Measurements from ENCODE around the gene GJA10. TPM values are rescaled to one million over a fixed set of nuclear protein-coding genes. Genes with fewer than 3 reads are reported as not detected.

Gene GJA10
- polyA plus RNA-seq, 4 donors, result not detected

- Histone ChIP-seq H3K36me3 (ENCODE audit: control insufficient read depth in 3 of 3, insufficient read depth in 2 of 3, low read depth in 1 of 3, low read length in 3 of 3) (peaks cover 0 to 4% (median 0%) of the 10 kb centered on the region in 3 donors), H3K9me3 (ENCODE audit: control insufficient read depth in 2 of 2, insufficient read depth in 1 of 2, low read depth in 1 of 2, low read length in 1 of 2) (no peaks in the 10 kb centered on the region), H3K4me3 (ENCODE audit: low read depth in 1 of 3, low read length in 3 of 3) (no peak overlapping the region), H3K27ac (ENCODE audit: low read depth in 1 of 3, low read length in 2 of 3) (no peak overlapping the region), H3K4me1 (ENCODE audit: control insufficient read depth in 3 of 3, insufficient read depth in 2 of 3, low read depth in 1 of 3, low read length in 2 of 3) (no peaks in the 10 kb centered on the region), H3K27me3 (ENCODE audit: control insufficient read depth in 3 of 3, insufficient read depth in 3 of 3, low read length in 3 of 3) (no peaks in the 10 kb centered on the region)
- DNase-seq, result no peak
- 93 to 100% (median 97%) methylated on average over 1 of the region's 1 CpG for WGBS, 3 donors
- FAIRE-seq, result no peak
Observed at GRCh38 chr6:89936177-89936576, 41.9 kb downstream of the GJA10 start.

GRCh38 chr6:89938014-89938413 lies 43.7 kb downstream of the GJA10 start:
- Histone ChIP-seq H3K27ac (ENCODE audit: low read depth in 1 of 3, low read length in 2 of 3) (no peak overlapping the region), H3K4me3 (ENCODE audit: low read depth in 1 of 3, low read length in 3 of 3) (no peak overlapping the region), H3K4me1 (ENCODE audit: control insufficient read depth in 3 of 3, insufficient read depth in 2 of 3, low read depth in 1 of 3, low read length in 2 of 3) (peaks cover 0 to 5% (median 0%) of the 10 kb centered on the region in 3 donors), H3K27me3 (ENCODE audit: control insufficient read depth in 3 of 3, insufficient read depth in 3 of 3, low read length in 3 of 3) (no peaks in the 10 kb centered on the region), H3K9me3 (ENCODE audit: control insufficient read depth in 2 of 2, insufficient read depth in 1 of 2, low read depth in 1 of 2, low read length in 1 of 2) (no peaks in the 10 kb centered on the region), H3K36me3 (ENCODE audit: control insufficient read depth in 3 of 3, insufficient read depth in 2 of 3, low read depth in 1 of 3, low read length in 3 of 3) (no peaks in the 10 kb centered on the region)
- FAIRE-seq (no peak), DNase-seq (no peak)
- WGBS, 3 donors, result 82 to 91% (median 84%) methylated on average over 12 of the region's 12 CpGs

- WGBS, 3 donors, result 78 to 83% (median 79%) methylated on average over 2 of the region's 2 CpGs
- FAIRE-seq, result no peak
- H3K9me3 ChIP-seq (ENCODE audit: control insufficient read depth in 2 of 2, insufficient read depth in 1 of 2, low read depth in 1 of 2, low read length in 1 of 2), result no peaks in the 10 kb centered on the region
Observed at GRCh38 chr6:89939144-89939543, 44.9 kb downstream of the GJA10 start.

DNA sequence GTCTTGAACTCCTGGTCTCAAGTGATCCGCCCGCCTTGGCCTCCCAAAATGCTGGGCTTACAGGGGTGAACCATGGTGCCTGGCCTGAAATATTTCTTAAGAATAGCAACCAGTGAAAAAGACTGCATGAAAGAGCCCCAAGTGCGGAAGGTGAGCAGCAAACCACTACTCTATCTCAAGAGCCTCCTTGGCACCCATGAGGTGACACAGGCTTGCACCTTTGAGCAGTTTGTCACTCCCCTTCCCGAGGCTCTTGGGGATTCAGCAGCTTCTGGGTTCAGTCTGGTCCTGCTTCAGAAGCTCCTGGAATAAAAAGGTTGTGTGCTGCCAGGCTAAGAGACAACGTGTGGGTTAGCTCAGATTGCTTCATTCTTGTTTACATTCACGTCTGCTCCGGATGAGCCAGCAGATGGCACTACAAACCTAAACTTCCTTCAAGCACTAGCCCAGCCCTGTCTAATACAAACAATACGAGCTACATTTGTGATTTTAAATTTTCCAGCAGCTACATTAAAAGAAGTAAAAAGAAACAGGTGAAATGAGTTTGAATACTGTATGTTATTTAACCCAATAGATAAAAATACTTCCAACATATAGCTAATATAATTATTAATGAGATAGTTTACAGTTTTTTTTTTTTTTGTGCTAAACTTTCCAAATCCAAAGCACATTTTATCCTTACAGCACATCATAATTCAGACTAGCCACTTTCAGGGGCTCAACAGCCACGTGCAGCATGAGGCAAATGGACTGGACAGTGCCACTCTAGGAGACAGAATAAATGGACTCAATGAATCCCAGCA lies 46.2 kb downstream of the GJA10 start:
- DNase-seq, result peak; percentile 75 to 79
- 33 to 35% (median 34%) methylated on average over 9 of the region's 9 CpGs for WGBS, 3 donors
- Histone ChIP-seq H3K4me3 (ENCODE audit: low read depth in 1 of 3, low read length in 3 of 3) (no peak overlapping the region), H3K36me3 (ENCODE audit: control insufficient read depth in 3 of 3, insufficient read depth in 2 of 3, low read depth in 1 of 3, low read length in 3 of 3) (no peaks in the 10 kb centered on the region), H3K27me3 (ENCODE audit: control insufficient read depth in 3 of 3, insufficient read depth in 3 of 3, low read length in 3 of 3) (no peaks in the 10 kb centered on the region), H3K9me3 (ENCODE audit: control insufficient read depth in 2 of 2, insufficient read depth in 1 of 2, low read depth in 1 of 2, low read length in 1 of 2) (no peaks in the 10 kb centered on the region), H3K4me1 (ENCODE audit: control insufficient read depth in 3 of 3, insufficient read depth in 2 of 3, low read depth in 1 of 3, low read length in 2 of 3) (peaks cover 0 to 5% (median 0%) of the 10 kb centered on the region in 3 donors), H3K27ac (ENCODE audit: low read depth in 1 of 3, low read length in 2 of 3) (no peak overlapping the region)
- FAIRE-seq, result no peak

More at GRCh38 chr6:89939144-89939543, 44.9 kb downstream of the GJA10 start:
- Histone ChIP-seq H3K4me1 (ENCODE audit: control insufficient read depth in 3 of 3, insufficient read depth in 2 of 3, low read depth in 1 of 3, low read length in 2 of 3) (peaks cover 0 to 5% (median 0%) of the 10 kb centered on the region in 3 donors), H3K27me3 (ENCODE audit: control insufficient read depth in 3 of 3, insufficient read depth in 3 of 3, low read length in 3 of 3) (no peaks in the 10 kb centered on the region), H3K36me3 (ENCODE audit: control insufficient read depth in 3 of 3, insufficient read depth in 2 of 3, low read depth in 1 of 3, low read length in 3 of 3) (no peaks in the 10 kb centered on the region), H3K27ac (ENCODE audit: low read depth in 1 of 3, low read length in 2 of 3) (no peak overlapping the region), H3K4me3 (ENCODE audit: low read depth in 1 of 3, low read length in 3 of 3) (no peak overlapping the region)
- no peak for DNase-seq

DNA sequence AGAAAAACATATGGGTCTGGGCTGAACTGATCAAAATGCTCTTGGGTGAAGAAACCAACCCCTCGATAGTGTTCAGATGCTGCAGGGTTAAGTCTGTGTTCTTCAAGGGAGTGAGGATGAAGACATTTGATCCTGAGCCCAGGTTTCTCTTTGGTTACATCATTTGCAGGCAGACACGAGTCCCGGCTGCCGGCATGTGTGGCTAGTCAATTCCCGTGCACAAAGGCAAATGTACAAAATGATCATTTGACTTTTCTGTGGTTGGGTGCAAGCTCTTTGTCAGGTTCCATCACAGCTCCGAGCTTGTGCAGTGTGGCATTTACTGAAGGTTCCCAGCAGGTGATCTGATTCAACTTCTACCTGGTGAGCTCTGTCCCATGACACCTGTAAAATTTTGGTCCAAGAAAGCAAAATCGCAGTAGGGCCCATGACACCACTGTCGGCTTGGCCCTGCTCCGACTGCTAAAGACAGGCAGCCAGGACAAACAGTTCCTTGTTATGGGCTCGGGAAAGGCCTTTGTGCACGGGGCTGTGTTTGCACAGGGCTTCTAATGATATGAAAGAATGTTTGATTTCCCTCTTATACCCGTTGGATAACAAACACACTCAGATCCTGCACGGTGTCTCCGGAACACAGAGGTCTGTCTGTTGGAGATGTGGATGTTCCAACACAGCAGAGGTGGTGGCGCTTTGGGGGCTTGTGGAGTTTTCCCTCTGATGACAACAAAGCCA lies 46.9 kb downstream of the GJA10 start:
- FAIRE-seq, result no peak
- WGBS, 3 donors, result 15 to 60% (median 34%) methylated on average over 15 of the region's 15 CpGs
- H3K4me1 ChIP-seq (ENCODE audit: control insufficient read depth in 3 of 3, insufficient read depth in 2 of 3, low read depth in 1 of 3, low read length in 2 of 3), result peaks cover 0 to 5% (median 0%) of the 10 kb centered on the region in 3 donors
- H3K4me3 ChIP-seq (ENCODE audit: low read depth in 1 of 3, low read length in 3 of 3), result no peak overlapping the region
- no peaks in the 10 kb centered on the region for H3K27me3 ChIP-seq (ENCODE audit: control insufficient read depth in 3 of 3, insufficient read depth in 3 of 3, low read length in 3 of 3)
- peak in 1 of 2 donors; percentile 20 for DNase-seq
- no peak overlapping the region for H3K27ac ChIP-seq (ENCODE audit: low read depth in 1 of 3, low read length in 2 of 3)
- no peaks in the 10 kb centered on the region for H3K36me3 ChIP-seq (ENCODE audit: control insufficient read depth in 3 of 3, insufficient read depth in 2 of 3, low read depth in 1 of 3, low read length in 3 of 3)
- H3K9me3 ChIP-seq (ENCODE audit: control insufficient read depth in 2 of 2, insufficient read depth in 1 of 2, low read depth in 1 of 2, low read length in 1 of 2), result no peaks in the 10 kb centered on the region

- FAIRE-seq, result no peak
- H3K36me3 ChIP-seq (ENCODE audit: control insufficient read depth in 3 of 3, insufficient read depth in 2 of 3, low read depth in 1 of 3, low read length in 3 of 3), result no peaks in the 10 kb centered on the region
- WGBS, 3 donors, result 90 to 96% (median 91%) methylated on average over 6 of the region's 6 CpGs
Observed at GRCh38 chr6:89941763-89942497, 47.7 kb downstream of the GJA10 start.

GRCh38 chr6:89942601-89943000 lies 48.3 kb downstream of the GJA10 start:
- Histone ChIP-seq H3K27ac (ENCODE audit: low read depth in 1 of 3, low read length in 2 of 3) (no peak overlapping the region), H3K27me3 (ENCODE audit: control insufficient read depth in 3 of 3, insufficient read depth in 3 of 3, low read length in 3 of 3) (no peaks in the 10 kb centered on the region), H3K36me3 (ENCODE audit: control insufficient read depth in 3 of 3, insufficient read depth in 2 of 3, low read depth in 1 of 3, low read length in 3 of 3) (no peaks in the 10 kb centered on the region), H3K4me1 (ENCODE audit: control insufficient read depth in 3 of 3, insufficient read depth in 2 of 3, low read depth in 1 of 3, low read length in 2 of 3) (peaks cover 0 to 5% (median 0%) of the 10 kb centered on the region in 3 donors), H3K9me3 (ENCODE audit: control insufficient read depth in 2 of 2, insufficient read depth in 1 of 2, low read depth in 1 of 2, low read length in 1 of 2) (no peaks in the 10 kb centered on the region), H3K4me3 (ENCODE audit: low read depth in 1 of 3, low read length in 3 of 3) (no peak overlapping the region)
- FAIRE-seq (no peak), DNase-seq (no peak)
- WGBS, 3 donors, result 94 to 99% (median 97%) methylated on average over 8 of the region's 8 CpGs

More at GRCh38 chr6:89941763-89942497, 47.7 kb downstream of the GJA10 start:
- no peak for DNase-seq
- Histone ChIP-seq H3K4me1 (ENCODE audit: control insufficient read depth in 3 of 3, insufficient read depth in 2 of 3, low read depth in 1 of 3, low read length in 2 of 3) (peaks cover 0 to 5% (median 0%) of the 10 kb centered on the region in 3 donors), H3K9me3 (ENCODE audit: control insufficient read depth in 2 of 2, insufficient read depth in 1 of 2, low read depth in 1 of 2, low read length in 1 of 2) (no peaks in the 10 kb centered on the region), H3K27me3 (ENCODE audit: control insufficient read depth in 3 of 3, insufficient read depth in 3 of 3, low read length in 3 of 3) (no peaks in the 10 kb centered on the region), H3K4me3 (ENCODE audit: low read depth in 1 of 3, low read length in 3 of 3) (no peak overlapping the region), H3K27ac (ENCODE audit: low read depth in 1 of 3, low read length in 2 of 3) (no peak overlapping the region)

GRCh38 chr6:89944181-89944755 lies 50.0 kb downstream of the GJA10 start:
- DNase-seq, result no peak
- no peak for FAIRE-seq
- Histone ChIP-seq H3K4me3 (ENCODE audit: low read depth in 1 of 3, low read length in 3 of 3) (no peak overlapping the region), H3K27me3 (ENCODE audit: control insufficient read depth in 3 of 3, insufficient read depth in 3 of 3, low read length in 3 of 3) (no peaks in the 10 kb centered on the region), H3K9me3 (ENCODE audit: control insufficient read depth in 2 of 2, insufficient read depth in 1 of 2, low read depth in 1 of 2, low read length in 1 of 2) (no peaks in the 10 kb centered on the region), H3K27ac (ENCODE audit: low read depth in 1 of 3, low read length in 2 of 3) (no peak overlapping the region), H3K36me3 (ENCODE audit: control insufficient read depth in 3 of 3, insufficient read depth in 2 of 3, low read depth in 1 of 3, low read length in 3 of 3) (no peaks in the 10 kb centered on the region), H3K4me1 (ENCODE audit: control insufficient read depth in 3 of 3, insufficient read depth in 2 of 3, low read depth in 1 of 3, low read length in 2 of 3) (peaks cover 0 to 5% (median 0%) of the 10 kb centered on the region in 3 donors)
- WGBS, 3 donors, result 79 to 88% (median 80%) methylated on average over 4 of the region's 4 CpGs

Measured in small intestine (tissue), 7 donors.